Measurements from ENCODE around the gene MEIOSIN.

MEIOSIN gene

GRCh38 chr19:45804140-45804958 lies 71.1 kb downstream of the MEIOSIN start:
- no peak for DNase-seq

GRCh38 chr19:45804959-45805230 lies 71.7 kb downstream of the MEIOSIN start:
- no peak for DNase-seq

GRCh38 chr19:45805719-45806118 lies 72.5 kb downstream of the MEIOSIN start:
- no peak for DNase-seq

- DNase-seq = no peak
Measured at GRCh38 chr19:45809643-45810159, 76.5 kb downstream of the MEIOSIN start.

- no peak for DNase-seq
Measured at GRCh38 chr19:45812297-45812696, 79.1 kb downstream of the MEIOSIN start.
